Retinal pigment epithelial cell (primary cell): ENCODE measurements around the gene EXOC2.

Source experiments
- DNase-seq: peaks from one replicate; pipeline ENCODE4 v3.0.0-alpha.2; 2010; ENCODE audit warnings: low read depth
- H3K4me3 ChIP-seq: 2 replicates; pipeline ENCODE4 v1.5.1; 2011; ENCODE audit warnings: mild to moderate bottlenecking, low read length, control low read depth, moderate library complexity
- CTCF ChIP-seq: conservative IDR thresholded peaks from 2 replicates; pipeline ENCODE4 v1.5.1; 2011; ENCODE audit warnings: low read depth, low read length, control low read depth, inconsistent platforms

Gene EXOC2

DNA sequence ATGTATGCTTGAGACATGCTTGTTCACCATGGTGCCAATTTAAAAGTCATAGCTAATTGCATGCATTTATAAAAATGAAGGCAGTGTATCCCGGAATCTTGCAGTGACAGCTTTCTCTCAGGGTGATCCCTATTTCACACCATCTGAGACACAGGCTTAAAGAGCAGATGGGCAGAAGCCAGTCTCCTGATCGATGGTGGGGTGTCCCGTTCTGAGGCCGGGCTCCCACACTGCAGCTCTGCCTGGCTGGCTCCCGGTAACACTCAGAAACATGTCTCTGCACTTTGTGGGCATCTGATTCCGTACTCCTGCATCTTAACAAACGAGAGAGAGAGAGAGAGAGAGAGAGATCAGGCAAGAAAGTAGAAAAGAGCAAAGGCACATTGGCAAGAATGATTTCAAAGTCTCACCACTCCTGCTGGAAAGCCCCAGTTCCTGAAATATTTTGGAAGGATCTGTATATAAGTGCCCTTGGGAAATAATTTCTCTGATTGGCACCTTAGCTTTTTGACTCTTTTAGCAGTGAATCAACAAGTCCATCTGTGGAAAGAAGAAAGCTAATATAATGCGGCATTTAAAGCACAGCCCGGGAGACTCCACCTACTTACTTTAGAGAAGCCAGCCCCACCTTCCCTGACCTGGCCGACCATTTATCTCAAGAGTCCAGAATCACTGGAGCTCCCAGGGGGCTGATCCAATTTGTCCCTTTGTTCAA is 36.8 kb upstream of the EXOC2 start:
- no peak for TF ChIP-seq CTCF
- DNase-seq = no peak
- H3K4me3 ChIP-seq = no peak overlapping the region

GRCh38 chr6:727856-728255 is 34.9 kb upstream of the EXOC2 start:
- DNase-seq = no peak
- no peak overlapping the region for H3K4me3 ChIP-seq
- TF ChIP-seq CTCF = no peak

DNA sequence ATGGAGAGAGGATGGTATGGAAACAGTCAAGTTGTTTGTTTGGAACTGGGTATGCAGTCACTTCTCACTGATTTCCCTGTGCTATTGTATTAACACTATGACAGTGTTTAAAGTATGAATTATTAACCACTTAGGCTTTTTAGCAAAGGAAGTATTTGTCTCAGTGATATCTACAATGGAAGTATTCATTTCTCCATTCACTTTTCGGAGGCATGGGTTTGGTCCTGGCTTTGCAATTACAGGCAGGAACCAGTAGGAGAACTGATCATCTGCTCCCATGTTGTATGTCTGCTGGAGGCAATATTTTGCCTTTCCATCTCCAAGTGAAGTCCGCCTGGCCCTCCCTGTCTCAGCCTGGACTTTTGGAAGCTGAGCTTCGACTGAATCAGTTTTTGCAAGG is 30.6 kb upstream of the EXOC2 start:
- peak; percentile 26 for TF ChIP-seq CTCF
- DNase-seq = no peak
- no peak overlapping the region for H3K4me3 ChIP-seq

DNA sequence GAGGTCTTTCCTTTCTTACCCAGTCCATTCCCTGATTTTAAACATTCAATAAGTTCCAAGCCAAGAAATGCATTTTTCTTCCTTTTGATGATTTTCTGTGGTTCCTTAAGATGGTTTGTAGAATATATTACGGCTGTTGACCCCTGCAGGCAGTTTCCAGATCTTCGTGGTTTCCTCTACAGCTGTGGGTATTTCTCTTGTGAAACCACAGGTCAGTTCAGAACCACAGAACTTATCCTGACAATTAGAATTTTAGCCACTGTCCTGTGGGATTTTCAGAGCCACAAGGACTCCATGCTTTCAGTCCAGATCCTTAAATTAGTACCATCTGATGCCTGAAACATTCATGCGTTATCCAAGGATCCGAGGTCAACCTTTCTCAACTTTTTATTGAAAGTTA is 29.7 kb upstream of the EXOC2 start:
- no peak overlapping the region for H3K4me3 ChIP-seq
- TF ChIP-seq CTCF = no peak
- no peak for DNase-seq

GRCh38 chr6:722077-722524 is 29.2 kb upstream of the EXOC2 start:
- H3K4me3 ChIP-seq = no peak overlapping the region
- DNase-seq = peak; percentile 31
- peak; percentile 97 for TF ChIP-seq CTCF

DNA sequence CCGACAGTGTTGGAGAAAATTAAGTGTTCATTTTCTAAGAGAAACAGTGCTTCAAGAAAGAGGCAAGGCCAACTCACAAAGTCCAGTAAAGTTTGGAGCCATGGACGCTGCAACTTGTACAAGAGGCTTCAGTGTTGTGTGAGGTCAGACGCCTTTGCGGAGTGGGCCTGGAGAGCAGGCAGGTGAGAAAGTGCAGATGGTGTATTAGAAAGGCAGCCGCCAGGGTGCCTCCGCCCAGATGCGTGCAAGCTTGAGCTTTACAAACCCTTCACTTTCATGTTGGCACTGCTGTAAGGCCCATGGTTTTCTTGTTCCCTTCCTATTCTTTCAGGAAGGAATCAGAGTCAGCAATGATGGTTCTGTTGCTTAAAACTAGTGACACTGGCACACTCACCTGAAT is 25.4 kb upstream of the EXOC2 start:
- no peak overlapping the region for H3K4me3 ChIP-seq
- no peak for DNase-seq
- TF ChIP-seq CTCF = no peak

DNA sequence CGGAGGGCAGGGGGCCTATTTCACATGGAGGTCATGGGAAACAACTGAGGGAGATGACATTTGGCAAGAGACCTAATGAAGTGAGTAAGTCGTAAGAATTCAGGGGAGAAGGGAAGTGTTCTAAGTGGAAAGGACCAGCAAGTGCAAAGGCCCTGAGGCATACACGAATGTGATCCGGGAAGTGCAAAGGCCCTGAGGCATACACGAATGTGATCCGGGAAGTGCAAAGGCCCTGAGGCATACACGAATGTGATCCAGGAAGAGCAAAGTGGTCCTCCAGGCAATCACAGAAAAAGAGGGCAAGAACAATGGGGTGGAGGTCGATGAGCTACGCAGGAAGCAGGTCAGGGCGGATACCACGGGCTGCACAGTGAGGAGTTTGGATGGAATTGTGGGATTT is 24.2 kb upstream of the EXOC2 start:
- TF ChIP-seq CTCF = no peak
- H3K4me3 ChIP-seq = no peak overlapping the region
- DNase-seq = no peak
